HL-60 (cell line): ENCODE results near the gene MGST2.

Source experiments
- DNase-seq, 2 experiments: peaks; one replicate each; pipeline ENCODE4 v3.0.0-alpha.2; 2010 to 2020; ENCODE audit warnings: low read depth in 1 of 2, low spot score in 1 of 2
- H3K27ac ChIP-seq: fragments of 250-450 bp; sonication (Bioruptor Pico); replicated peaks from 2 replicates; pipeline ENCODE4 v1.5.1; 2020; ENCODE audit warnings: mild to moderate bottlenecking, moderate library complexity
- H3K27me3 ChIP-seq: fragments of 250-450 bp; sonication (Bioruptor Pico); 2 replicates; pipeline ENCODE4 v1.5.1; 2021; ENCODE audit warnings: mild to moderate bottlenecking, moderate library complexity; ENCODE audit not compliant: insufficient read depth, poor library complexity, severe bottlenecking
- H3K4me3 ChIP-seq: replicated peaks from 2 replicates; pipeline ENCODE4 v1.5.1; 2011; ENCODE audit warnings: mild to moderate bottlenecking, control low read depth, low read length; ENCODE audit not compliant: insufficient read depth
- GABPA ChIP-seq: IDR thresholded peaks from 2 replicates; pipeline ENCODE4 v1.6.1; 2012; ENCODE audit warnings: low read depth
- POLR2AphosphoS5 ChIP-seq: IDR thresholded peaks from 2 replicates; pipeline ENCODE4 v1.6.1; 2012; ENCODE audit warnings: low read depth
- SPI1 ChIP-seq: IDR thresholded peaks from 2 replicates; pipeline ENCODE4 v1.6.1; 2012; ENCODE audit warnings: low read depth, mild to moderate bottlenecking, borderline replicate concordance
- TF ChIP-seq, protein P1 (sequence below): IDR thresholded peaks from 2 replicates; pipeline ENCODE4 v1.6.1; 2012; ENCODE audit warnings: low read depth; ENCODE audit not compliant: insufficient replicate concordance
- TF ChIP-seq, protein P2 (sequence below): IDR thresholded peaks from one replicate; pipeline ENCODE4 v1.5.1; 2011; ENCODE audit warnings: low read length, control low read depth, inconsistent platforms; ENCODE audit not compliant: insufficient read depth

Gene MGST2

GRCh38 chr4:139736274-139736660 is 70.6 kb downstream of the MGST2 start:
- TF ChIP-seq GABPA (no peak), POLR2AphosphoS5 (no peak), SPI1 (no peak)
- TF ChIP-seq, protein P1, sequence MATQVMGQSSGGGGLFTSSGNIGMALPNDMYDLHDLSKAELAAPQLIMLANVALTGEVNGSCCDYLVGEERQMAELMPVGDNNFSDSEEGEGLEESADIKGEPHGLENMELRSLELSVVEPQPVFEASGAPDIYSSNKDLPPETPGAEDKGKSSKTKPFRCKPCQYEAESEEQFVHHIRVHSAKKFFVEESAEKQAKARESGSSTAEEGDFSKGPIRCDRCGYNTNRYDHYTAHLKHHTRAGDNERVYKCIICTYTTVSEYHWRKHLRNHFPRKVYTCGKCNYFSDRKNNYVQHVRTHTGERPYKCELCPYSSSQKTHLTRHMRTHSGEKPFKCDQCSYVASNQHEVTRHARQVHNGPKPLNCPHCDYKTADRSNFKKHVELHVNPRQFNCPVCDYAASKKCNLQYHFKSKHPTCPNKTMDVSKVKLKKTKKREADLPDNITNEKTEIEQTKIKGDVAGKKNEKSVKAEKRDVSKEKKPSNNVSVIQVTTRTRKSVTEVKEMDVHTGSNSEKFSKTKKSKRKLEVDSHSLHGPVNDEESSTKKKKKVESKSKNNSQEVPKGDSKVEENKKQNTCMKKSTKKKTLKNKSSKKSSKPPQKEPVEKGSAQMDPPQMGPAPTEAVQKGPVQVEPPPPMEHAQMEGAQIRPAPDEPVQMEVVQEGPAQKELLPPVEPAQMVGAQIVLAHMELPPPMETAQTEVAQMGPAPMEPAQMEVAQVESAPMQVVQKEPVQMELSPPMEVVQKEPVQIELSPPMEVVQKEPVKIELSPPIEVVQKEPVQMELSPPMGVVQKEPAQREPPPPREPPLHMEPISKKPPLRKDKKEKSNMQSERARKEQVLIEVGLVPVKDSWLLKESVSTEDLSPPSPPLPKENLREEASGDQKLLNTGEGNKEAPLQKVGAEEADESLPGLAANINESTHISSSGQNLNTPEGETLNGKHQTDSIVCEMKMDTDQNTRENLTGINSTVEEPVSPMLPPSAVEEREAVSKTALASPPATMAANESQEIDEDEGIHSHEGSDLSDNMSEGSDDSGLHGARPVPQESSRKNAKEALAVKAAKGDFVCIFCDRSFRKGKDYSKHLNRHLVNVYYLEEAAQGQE, result no peak
- TF ChIP-seq, protein P2, sequence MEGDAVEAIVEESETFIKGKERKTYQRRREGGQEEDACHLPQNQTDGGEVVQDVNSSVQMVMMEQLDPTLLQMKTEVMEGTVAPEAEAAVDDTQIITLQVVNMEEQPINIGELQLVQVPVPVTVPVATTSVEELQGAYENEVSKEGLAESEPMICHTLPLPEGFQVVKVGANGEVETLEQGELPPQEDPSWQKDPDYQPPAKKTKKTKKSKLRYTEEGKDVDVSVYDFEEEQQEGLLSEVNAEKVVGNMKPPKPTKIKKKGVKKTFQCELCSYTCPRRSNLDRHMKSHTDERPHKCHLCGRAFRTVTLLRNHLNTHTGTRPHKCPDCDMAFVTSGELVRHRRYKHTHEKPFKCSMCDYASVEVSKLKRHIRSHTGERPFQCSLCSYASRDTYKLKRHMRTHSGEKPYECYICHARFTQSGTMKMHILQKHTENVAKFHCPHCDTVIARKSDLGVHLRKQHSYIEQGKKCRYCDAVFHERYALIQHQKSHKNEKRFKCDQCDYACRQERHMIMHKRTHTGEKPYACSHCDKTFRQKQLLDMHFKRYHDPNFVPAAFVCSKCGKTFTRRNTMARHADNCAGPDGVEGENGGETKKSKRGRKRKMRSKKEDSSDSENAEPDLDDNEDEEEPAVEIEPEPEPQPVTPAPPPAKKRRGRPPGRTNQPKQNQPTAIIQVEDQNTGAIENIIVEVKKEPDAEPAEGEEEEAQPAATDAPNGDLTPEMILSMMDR, result no peak
- no peak overlapping the region for H3K4me3 ChIP-seq
- no peaks in the 10 kb centered on the region for H3K27me3 ChIP-seq
- H3K27ac ChIP-seq, result no peak overlapping the region
- no peak for DNase-seq

DNA sequence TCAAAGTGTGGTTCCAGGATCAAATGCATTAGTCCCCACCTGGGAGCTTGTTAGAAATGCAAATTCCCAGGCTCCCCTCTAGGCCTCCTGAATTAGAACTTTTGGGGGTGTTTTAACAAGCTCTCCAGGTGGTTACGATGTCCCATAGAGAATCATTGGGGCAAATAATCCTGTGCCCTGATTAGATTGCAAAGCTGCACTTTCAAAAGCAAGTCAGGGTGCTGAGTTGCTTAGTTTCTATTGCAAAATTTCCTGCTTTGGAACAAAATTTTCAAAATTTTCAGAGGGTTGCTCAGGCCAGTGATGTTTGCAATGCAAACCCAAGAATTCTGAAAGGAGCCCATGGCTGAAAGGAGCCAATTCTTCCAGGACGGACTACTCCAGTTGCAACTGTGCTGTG is 71.0 kb downstream of the MGST2 start:
- DNase-seq, result no peak
- H3K27me3 ChIP-seq, result no peaks in the 10 kb centered on the region
- H3K4me3 ChIP-seq, result no peak overlapping the region
- no peak for TF ChIP-seq POLR2AphosphoS5
- TF ChIP-seq, protein P2, result no peak
- no peak for TF ChIP-seq SPI1
- TF ChIP-seq, protein P1, result no peak
- TF ChIP-seq GABPA, result no peak
- H3K27ac ChIP-seq, result no peak overlapping the region

DNA sequence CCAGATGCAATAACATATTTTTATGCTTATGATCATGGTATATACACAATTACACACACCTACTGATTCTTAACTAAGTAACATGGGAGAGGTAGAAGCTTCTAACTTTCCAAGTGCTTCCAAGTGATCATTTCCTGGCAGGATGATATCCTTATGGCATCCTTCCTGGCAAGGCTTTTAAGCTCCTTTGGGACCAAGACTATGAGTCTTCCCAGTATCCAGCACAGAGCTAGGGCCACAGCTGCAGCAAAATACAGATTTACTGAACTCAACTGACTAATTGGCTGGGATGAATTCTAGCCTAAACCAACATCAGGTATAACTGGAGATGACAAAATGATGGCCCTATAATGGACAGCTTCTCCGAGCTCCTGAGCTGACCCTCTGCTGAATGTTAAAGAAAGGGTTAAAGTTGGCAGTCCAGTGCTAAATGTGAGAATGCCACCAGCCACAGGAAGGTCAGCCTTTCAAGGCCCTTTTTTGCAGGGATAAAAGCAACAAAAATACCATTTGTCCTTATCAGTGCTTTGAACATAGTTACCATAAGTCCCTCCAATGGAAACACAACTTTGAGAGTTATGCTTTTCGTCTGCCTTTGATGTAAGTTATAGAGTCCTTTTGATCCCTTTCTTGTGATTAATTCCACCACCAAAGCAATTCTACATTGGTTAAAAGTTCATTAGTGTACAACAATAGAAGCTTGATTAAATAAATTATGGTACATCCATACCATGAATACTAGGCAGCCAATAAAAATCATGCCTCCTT is 73.4 kb downstream of the MGST2 start:
- H3K4me3 ChIP-seq, result no peak overlapping the region
- no peak for DNase-seq
- H3K27me3 ChIP-seq, result no peaks in the 10 kb centered on the region
- H3K27ac ChIP-seq, result no peak overlapping the region
- TF ChIP-seq SPI1 (no peak), GABPA (no peak), POLR2AphosphoS5 (no peak)
- TF ChIP-seq, protein P1, result no peak
- TF ChIP-seq, protein P2, result no peak
